Cardiac muscle cell (in vitro differentiated cells and primary cell): Measurements from ENCODE around the gene EQTN. TPM values are rescaled to one million over a fixed set of nuclear protein-coding genes. Genes with fewer than 3 reads are reported as not detected.

ENCODE experiments used
- DNase-seq, 2 donors: peaks; one replicate each; pipeline versions ENCODE4 v3.0.0 to v3.0.0-alpha.2; 2010 to 2017; ENCODE audit warnings: low read depth in 1 of 2, low spot score in 1 of 2
- H3K27ac ChIP-seq: fragments of 200-600 bp; sonication (generic); 2 replicates; pipeline ENCODE4 v1.5.1; 2016
- H3K27me3 ChIP-seq: fragments of 200-600 bp; sonication (generic); 2 replicates; pipeline ENCODE4 v1.6.0; 2016; ENCODE audit warnings: control low read depth
- H3K36me3 ChIP-seq: fragments of 200-600 bp; sonication (generic); 2 replicates; pipeline ENCODE4 v1.5.1; 2016; ENCODE audit warnings: control low read depth
- H3K4me1 ChIP-seq: fragments of 200-600 bp; sonication (generic); 2 replicates; pipeline ENCODE4 v1.8.1; 2017; ENCODE audit warnings: low read depth, mild to moderate bottlenecking, mixed run types
- H3K4me3 ChIP-seq: fragments of 200-600 bp; sonication (generic); 2 replicates; pipeline ENCODE4 v1.5.1; 2016; ENCODE audit warnings: mild to moderate bottlenecking
- H3K9me3 ChIP-seq: fragments of 200-600 bp; sonication (generic); 2 replicates; pipeline ENCODE4 v1.5.1; 2017; ENCODE audit warnings: low read depth, mild to moderate bottlenecking, control low read depth
- polyA plus RNA-seq: library from polyadenylated mRNA; unstranded; fragments of >200 nt; fragmentation: Nextera tagmentation; extraction: Ambion mirVana; gene quantifications from 2 replicates; pipeline ENCODE4 v1.2.1, GENCODE V29; 2016
- total RNA-seq: library from RNA; depleted of rRNA; stranded (reverse); fragments of >200 nt; gene quantifications from 2 replicates; pipeline ENCODE4 v1.2.3, GENCODE V29; 2016
- TF ChIP-seq, protein P1 (sequence below): IDR thresholded peaks from 2 replicates; pipeline ENCODE4 v1.5.1; 2012; ENCODE audit warnings: low read depth, mild to moderate bottlenecking, low read length

The EQTN gene
- total and polyA plus RNA-seq, 2 experiments from 2014 or later, result not detected

DNA sequence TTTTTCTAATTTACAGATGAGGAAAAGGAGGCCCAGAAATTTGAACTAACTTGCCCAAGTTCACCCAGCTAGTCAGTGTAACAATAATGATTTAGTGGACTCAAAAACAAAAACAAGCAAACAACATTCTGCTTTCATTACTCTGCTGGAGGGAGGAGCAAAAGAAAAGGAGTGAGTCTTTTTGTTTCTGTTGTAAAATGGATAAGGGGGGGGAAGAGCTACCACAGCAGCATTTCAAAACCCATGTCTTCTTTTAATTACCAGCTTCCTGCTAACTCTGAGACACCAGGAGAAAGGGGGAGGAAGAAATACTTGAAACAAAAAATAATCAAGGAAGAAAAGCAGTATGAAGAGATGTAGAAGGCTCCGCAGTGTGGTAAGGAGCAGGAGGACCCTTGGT, 39.2 kb upstream of the EQTN start:
- Histone ChIP-seq H3K36me3 (no peaks in the 10 kb centered on the region), H3K27me3 (no peaks in the 10 kb centered on the region), H3K9me3 (no peaks in the 10 kb centered on the region), H3K27ac (no peak overlapping the region), H3K4me3 (no peak overlapping the region), H3K4me1 (no peaks in the 10 kb centered on the region)
- TF ChIP-seq, protein P1, sequence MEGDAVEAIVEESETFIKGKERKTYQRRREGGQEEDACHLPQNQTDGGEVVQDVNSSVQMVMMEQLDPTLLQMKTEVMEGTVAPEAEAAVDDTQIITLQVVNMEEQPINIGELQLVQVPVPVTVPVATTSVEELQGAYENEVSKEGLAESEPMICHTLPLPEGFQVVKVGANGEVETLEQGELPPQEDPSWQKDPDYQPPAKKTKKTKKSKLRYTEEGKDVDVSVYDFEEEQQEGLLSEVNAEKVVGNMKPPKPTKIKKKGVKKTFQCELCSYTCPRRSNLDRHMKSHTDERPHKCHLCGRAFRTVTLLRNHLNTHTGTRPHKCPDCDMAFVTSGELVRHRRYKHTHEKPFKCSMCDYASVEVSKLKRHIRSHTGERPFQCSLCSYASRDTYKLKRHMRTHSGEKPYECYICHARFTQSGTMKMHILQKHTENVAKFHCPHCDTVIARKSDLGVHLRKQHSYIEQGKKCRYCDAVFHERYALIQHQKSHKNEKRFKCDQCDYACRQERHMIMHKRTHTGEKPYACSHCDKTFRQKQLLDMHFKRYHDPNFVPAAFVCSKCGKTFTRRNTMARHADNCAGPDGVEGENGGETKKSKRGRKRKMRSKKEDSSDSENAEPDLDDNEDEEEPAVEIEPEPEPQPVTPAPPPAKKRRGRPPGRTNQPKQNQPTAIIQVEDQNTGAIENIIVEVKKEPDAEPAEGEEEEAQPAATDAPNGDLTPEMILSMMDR, result no peak
- no peak for DNase-seq

DNA sequence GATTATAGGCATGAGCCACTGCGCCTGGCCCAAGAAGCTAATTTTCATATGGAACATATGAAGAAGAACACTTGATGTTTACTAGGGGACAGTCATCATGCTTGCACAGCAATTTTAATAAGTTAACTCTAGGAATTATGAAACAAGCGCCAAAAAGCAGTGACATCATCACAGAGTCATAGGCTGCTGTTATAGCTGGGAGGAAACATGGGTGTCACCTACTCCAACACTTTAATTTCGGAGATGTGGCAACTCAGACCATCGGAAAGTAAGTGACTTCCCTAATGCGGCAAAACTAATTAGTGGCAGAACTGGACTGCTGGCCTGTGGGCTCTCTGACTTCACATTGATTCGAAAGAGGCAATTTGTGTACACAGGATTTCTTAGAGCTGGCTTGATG, 38.1 kb upstream of the EQTN start:
- TF ChIP-seq, protein P1, result no peak
- Histone ChIP-seq H3K4me3 (no peak overlapping the region), H3K36me3 (no peaks in the 10 kb centered on the region), H3K27me3 (no peaks in the 10 kb centered on the region), H3K9me3 (no peaks in the 10 kb centered on the region), H3K4me1 (no peaks in the 10 kb centered on the region), H3K27ac (no peak overlapping the region)
- DNase-seq, result no peak

DNA sequence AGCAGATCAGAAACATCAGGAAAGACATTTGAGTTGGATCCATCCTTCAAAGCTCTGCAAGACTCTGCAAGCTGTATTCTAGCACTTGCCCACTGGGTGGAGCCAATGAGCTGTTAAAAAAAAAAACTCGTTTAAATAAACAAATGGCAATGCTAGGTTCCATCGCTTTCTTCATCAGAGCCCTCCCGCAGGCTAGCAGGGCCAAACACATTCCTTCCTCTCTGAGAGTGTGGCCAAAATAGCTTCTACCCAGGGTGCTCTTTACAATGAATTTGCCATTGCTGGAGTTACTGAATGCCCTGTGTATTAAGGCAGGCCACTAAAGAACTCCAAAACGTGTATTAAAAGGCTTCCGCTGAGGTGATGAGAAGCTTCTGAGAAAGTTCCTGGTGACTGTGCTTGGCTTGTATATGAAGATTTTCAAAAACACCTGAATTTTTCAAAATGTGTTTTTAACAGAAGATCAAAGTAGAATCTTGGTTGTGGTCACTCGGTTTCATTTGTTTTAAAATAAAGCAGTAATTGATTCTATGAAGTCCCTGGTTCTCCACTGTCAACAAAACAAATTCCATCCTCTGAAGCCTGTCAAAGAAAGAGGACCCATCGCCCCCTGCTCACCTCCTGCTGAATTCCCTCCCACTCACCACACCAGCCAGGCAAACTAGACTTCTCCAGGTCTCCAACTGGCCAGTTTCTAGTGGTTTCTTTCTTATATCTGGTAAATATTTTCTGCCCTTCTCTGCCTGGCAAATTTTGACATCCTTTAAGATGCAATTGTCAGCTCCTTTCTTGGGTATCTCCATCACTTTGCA, 36.5 kb upstream of the EQTN start:
- Histone ChIP-seq H3K36me3 (no peaks in the 10 kb centered on the region), H3K27ac (no peak overlapping the region), H3K27me3 (no peaks in the 10 kb centered on the region), H3K4me3 (no peak overlapping the region), H3K4me1 (no peaks in the 10 kb centered on the region), H3K9me3 (no peaks in the 10 kb centered on the region)
- TF ChIP-seq, protein P1, result peak; percentile 79
- peak; percentile 85 to 89 for DNase-seq

DNA sequence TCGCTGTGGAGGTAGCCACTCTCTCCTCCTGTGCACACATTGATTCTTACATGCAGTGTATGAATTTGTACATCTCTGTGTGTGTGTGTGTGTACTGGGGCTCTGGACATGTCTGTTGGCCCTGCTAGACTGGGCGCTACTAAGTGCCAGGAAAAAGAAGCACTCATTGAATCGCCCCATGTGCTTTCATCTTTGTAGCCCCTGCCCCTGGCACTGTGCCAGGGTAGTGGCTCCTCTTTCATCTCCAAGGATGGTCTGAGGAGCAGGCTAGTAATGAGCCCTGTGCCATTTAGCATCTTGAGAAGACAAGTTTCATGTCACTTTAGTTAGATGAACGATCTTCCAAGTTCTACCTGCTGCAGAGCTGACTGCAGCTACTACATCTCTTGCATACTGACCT, 34.4 kb upstream of the EQTN start:
- TF ChIP-seq, protein P1, result no peak
- H3K4me3 ChIP-seq, result no peak overlapping the region
- H3K36me3 ChIP-seq, result no peaks in the 10 kb centered on the region
- H3K27me3 ChIP-seq, result no peaks in the 10 kb centered on the region
- H3K9me3 ChIP-seq, result no peaks in the 10 kb centered on the region
- DNase-seq, result no peak
- H3K27ac ChIP-seq, result no peak overlapping the region
- H3K4me1 ChIP-seq, result no peaks in the 10 kb centered on the region

DNA sequence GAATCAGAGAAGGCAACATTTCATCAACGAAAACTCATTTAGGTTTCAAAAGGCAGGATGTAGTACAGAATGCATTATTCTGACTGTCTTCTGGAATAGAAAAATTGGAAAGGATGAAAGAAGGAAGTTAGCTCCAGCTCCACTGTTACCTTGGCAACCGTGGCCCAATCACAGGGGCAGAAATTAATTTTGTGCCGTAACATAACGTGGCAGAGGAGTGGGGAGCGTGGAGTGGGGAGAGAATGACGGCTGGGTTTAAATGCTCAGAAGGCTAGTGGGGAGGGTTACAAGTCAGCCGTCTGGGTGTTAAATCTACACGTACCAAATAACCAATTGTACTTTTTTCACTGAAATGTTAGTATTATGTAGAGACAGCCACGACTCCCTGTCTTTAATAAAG, 32.3 kb upstream of the EQTN start:
- Histone ChIP-seq H3K27ac (no peak overlapping the region), H3K9me3 (no peaks in the 10 kb centered on the region), H3K4me1 (no peaks in the 10 kb centered on the region), H3K4me3 (no peak overlapping the region), H3K27me3 (no peaks in the 10 kb centered on the region), H3K36me3 (no peaks in the 10 kb centered on the region)
- no peak for DNase-seq
- TF ChIP-seq, protein P1, result no peak
